ENCODE measurements around the gene RCL1.

DNA sequence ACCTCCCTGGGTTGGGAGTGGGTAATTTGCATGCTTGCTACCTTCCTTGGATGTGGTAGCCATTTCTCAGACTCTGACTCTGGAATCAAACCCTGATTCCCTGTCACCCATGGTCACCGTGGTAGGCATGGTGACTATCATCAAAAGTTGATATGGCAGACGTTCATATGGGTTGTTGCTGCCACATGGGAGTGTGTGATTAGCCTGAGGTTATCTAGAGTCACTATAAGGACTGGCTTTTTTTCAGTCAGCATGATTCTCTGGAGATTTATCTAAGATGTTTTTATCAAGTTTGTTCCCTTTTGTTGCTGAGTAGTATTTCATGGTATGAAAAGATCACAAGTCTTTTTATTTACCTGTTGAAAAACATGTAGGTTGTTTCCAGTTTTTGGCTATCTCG is 7.0 kb downstream of the RCL1 start:
- TF ChIP-seq CTCF (IDR thresholded peaks at IDR 0.05; ENCODE audit: extremely low read depth in 1 of 2, insufficient read depth in 1 of 2, low read depth in 1 of 2, low read length in 2 of 2) (no peak), POLR2AphosphoS5 (IDR thresholded peaks at IDR 0.05; ENCODE audit: insufficient read depth, low read depth, low read length) (no peak), POLR2A (IDR thresholded peaks at IDR 0.05; ENCODE audit: low read depth, low read length) (no peak)

Measured in endothelial cell of umbilical vein (primary cell).